Effector memory CD8-positive, alpha-beta T cell (primary cell): ENCODE results near the gene RBMS3.

Source experiments
- ATAC-seq: fragments of 150-1000 bp; cut with Tn5 transposase; replicated peaks from 2 replicates; pipeline ENCODE4 v1.10.0; 2021; ENCODE audit warnings: mild to moderate bottlenecking, moderate library complexity
- DNase-seq, 3 experiments: peaks; one replicate each; pipeline ENCODE4 v3.0.0; 2021
- H3K27ac Mint-ChIP-seq, 2 donors: one replicate each; pipeline ENCODE4 v1.8.0; 2022; ENCODE audit warnings: mild to moderate bottlenecking in 2 of 2, mixed read lengths in 2 of 2, moderate library complexity in 2 of 2
- H3K27me3 Mint-ChIP-seq, 2 donors: one replicate each; pipeline ENCODE4 v1.8.0; 2022; ENCODE audit warnings: mixed read lengths in 2 of 2
- H3K36me3 Mint-ChIP-seq: one replicate; pipeline ENCODE4 v1.8.0; 2022; ENCODE audit warnings: mild to moderate bottlenecking, moderate library complexity, mixed read lengths; ENCODE audit not compliant: insufficient read depth
- H3K4me1 Mint-ChIP-seq, 2 donors: one replicate each; pipeline ENCODE4 v1.8.0; 2022; ENCODE audit warnings: low read depth in 2 of 2, mixed read lengths in 2 of 2
- H3K4me3 Mint-ChIP-seq, 2 donors: one replicate each; pipeline ENCODE4 v1.8.0; 2022; ENCODE audit warnings: mild to moderate bottlenecking in 2 of 2, mixed read lengths in 2 of 2, moderate library complexity in 2 of 2
- H3K9me3 Mint-ChIP-seq, 2 donors: one replicate each; pipeline ENCODE4 v1.8.0; 2022; ENCODE audit warnings: mixed read lengths in 2 of 2

Gene RBMS3

GRCh38 chr3:29609328-29609811 is 328.5 kb downstream of the RBMS3 start:
- no peaks in the 10 kb centered on the region for H3K27me3 Mint-ChIP-seq

GRCh38 chr3:29610781-29611180 is 329.9 kb downstream of the RBMS3 start:
- DNase-seq (no peak), ATAC-seq (no peak)
- no peaks in the 10 kb centered on the region for H3K4me1 Mint-ChIP-seq
- no peak overlapping the region for H3K27ac Mint-ChIP-seq
- H3K36me3 Mint-ChIP-seq: no peaks in the 10 kb centered on the region
- peaks cover 0 to 1% of the 10 kb centered on the region in 2 donors for H3K9me3 Mint-ChIP-seq
- H3K27me3 Mint-ChIP-seq: no peaks in the 10 kb centered on the region
- H3K4me3 Mint-ChIP-seq: no peak overlapping the region

More at GRCh38 chr3:29609328-29609811, 328.5 kb downstream of the RBMS3 start:
- Mint-ChIP-seq H3K9me3 (no peaks in the 10 kb centered on the region), H3K4me3 (no peak overlapping the region), H3K36me3 (no peaks in the 10 kb centered on the region), H3K27ac (no peak overlapping the region), H3K4me1 (no peaks in the 10 kb centered on the region)
- no peak for DNase-seq
- ATAC-seq: no peak

GRCh38 chr3:29611252-29611651 is 330.4 kb downstream of the RBMS3 start:
- H3K4me1 Mint-ChIP-seq: no peaks in the 10 kb centered on the region
- ATAC-seq (no peak), DNase-seq (no peak)
- H3K27me3 Mint-ChIP-seq: no peaks in the 10 kb centered on the region
- H3K4me3 Mint-ChIP-seq: no peak overlapping the region
- no peak overlapping the region for H3K27ac Mint-ChIP-seq
- peaks cover 0 to 2% of the 10 kb centered on the region in 2 donors for H3K9me3 Mint-ChIP-seq
- H3K36me3 Mint-ChIP-seq: no peaks in the 10 kb centered on the region

GRCh38 chr3:29612536-29612935 is 331.7 kb downstream of the RBMS3 start:
- Mint-ChIP-seq H3K4me3 (no peak overlapping the region), H3K27me3 (no peaks in the 10 kb centered on the region), H3K27ac (no peak overlapping the region), H3K9me3 (peaks cover 0 to 2% of the 10 kb centered on the region in 2 donors), H3K4me1 (no peaks in the 10 kb centered on the region), H3K36me3 (no peaks in the 10 kb centered on the region)
- DNase-seq (no peak), ATAC-seq (no peak)

GRCh38 chr3:29614954-29615353 is 334.1 kb downstream of the RBMS3 start:
- H3K27ac Mint-ChIP-seq: no peak overlapping the region
- no peak for ATAC-seq
- H3K4me3 Mint-ChIP-seq: no peak overlapping the region
- H3K9me3 Mint-ChIP-seq: peaks cover 0 to 4% of the 10 kb centered on the region in 2 donors
- H3K27me3 Mint-ChIP-seq: no peaks in the 10 kb centered on the region
- no peaks in the 10 kb centered on the region for H3K4me1 Mint-ChIP-seq
- DNase-seq: no peak
- H3K36me3 Mint-ChIP-seq: no peaks in the 10 kb centered on the region

- Mint-ChIP-seq H3K9me3 (peaks cover 0 to 4% of the 10 kb centered on the region in 2 donors), H3K4me3 (no peak overlapping the region), H3K27me3 (no peaks in the 10 kb centered on the region), H3K27ac (no peak overlapping the region), H3K36me3 (no peaks in the 10 kb centered on the region), H3K4me1 (no peaks in the 10 kb centered on the region)
- no peak for DNase-seq
- ATAC-seq: no peak
These were observed 337.8 kb downstream of the RBMS3 start for GRCh38 chr3:29618395-29619282.

- H3K36me3 Mint-ChIP-seq: no peaks in the 10 kb centered on the region
- ATAC-seq (no peak), DNase-seq (no peak)
- H3K27ac Mint-ChIP-seq: no peak overlapping the region
- H3K4me3 Mint-ChIP-seq: no peak overlapping the region
- H3K9me3 Mint-ChIP-seq: peaks cover 0 to 4% of the 10 kb centered on the region in 2 donors
- H3K4me1 Mint-ChIP-seq: no peaks in the 10 kb centered on the region
- no peaks in the 10 kb centered on the region for H3K27me3 Mint-ChIP-seq
These were observed 338.8 kb downstream of the RBMS3 start for GRCh38 chr3:29619676-29620075.

- Mint-ChIP-seq H3K9me3 (no peaks in the 10 kb centered on the region), H3K36me3 (no peaks in the 10 kb centered on the region), H3K27me3 (no peaks in the 10 kb centered on the region), H3K4me3 (no peak overlapping the region), H3K27ac (no peak overlapping the region), H3K4me1 (no peaks in the 10 kb centered on the region)
- DNase-seq (no peak), ATAC-seq (no peak)
These were observed 346.6 kb downstream of the RBMS3 start for GRCh38 chr3:29627136-29628117.

GRCh38 chr3:29628795-29629194 is 347.9 kb downstream of the RBMS3 start:
- ATAC-seq (no peak), DNase-seq (no peak)
- Mint-ChIP-seq H3K4me1 (no peaks in the 10 kb centered on the region), H3K9me3 (peaks cover 0 to 3% of the 10 kb centered on the region in 2 donors), H3K4me3 (no peak overlapping the region), H3K27ac (no peak overlapping the region), H3K27me3 (no peaks in the 10 kb centered on the region), H3K36me3 (no peaks in the 10 kb centered on the region)

- Mint-ChIP-seq H3K4me3 (no peak overlapping the region), H3K9me3 (peaks cover 8 to 13% of the 10 kb centered on the region in 2 donors), H3K36me3 (no peaks in the 10 kb centered on the region), H3K27me3 (no peaks in the 10 kb centered on the region), H3K4me1 (no peaks in the 10 kb centered on the region), H3K27ac (no peak overlapping the region)
- DNase-seq: no peak
- ATAC-seq: no peak
These were observed 355.0 kb downstream of the RBMS3 start for GRCh38 chr3:29635888-29636287.

GRCh38 chr3:29637068-29637467 is 356.2 kb downstream of the RBMS3 start:
- Mint-ChIP-seq H3K4me1 (no peaks in the 10 kb centered on the region), H3K36me3 (no peaks in the 10 kb centered on the region), H3K27me3 (no peaks in the 10 kb centered on the region), H3K27ac (no peak overlapping the region), H3K4me3 (no peak overlapping the region), H3K9me3 (peaks cover 8 to 13% of the 10 kb centered on the region in 2 donors)
- DNase-seq: no peak
- ATAC-seq: no peak

- Mint-ChIP-seq H3K4me1 (no peaks in the 10 kb centered on the region), H3K27ac (no peak overlapping the region), H3K27me3 (no peaks in the 10 kb centered on the region), H3K4me3 (no peak overlapping the region), H3K36me3 (no peaks in the 10 kb centered on the region), H3K9me3 (peaks cover 12 to 13% of the 10 kb centered on the region in 2 donors)
- no peak for DNase-seq
- ATAC-seq: no peak
These were observed 358.9 kb downstream of the RBMS3 start for GRCh38 chr3:29639578-29640290.
